Globus pallidus (tissue), 1 donor: ENCODE data around the gene GPR82.
"Not testable (repeated sequence)": the region's sequence is repeated elsewhere in the genome, so short reads cannot be mapped to it uniquely, and the experiment has no call there.

Experiments used
- DNase-seq: peaks from one replicate; pipeline ENCODE4 v3.0.0-alpha.2; 2015; ENCODE audit warnings: low spot score

GPR82 gene

GRCh38 chrX:41718481-41719235 is 5.3 kb upstream of the GPR82 start:
- DNase-seq, result peak; percentile 73

GRCh38 chrX:41719610-41720009 is 4.4 kb upstream of the GPR82 start:
- not testable (repeated sequence) for DNase-seq

- no peak for DNase-seq
These were observed 3.7 kb upstream of the GPR82 start for GRCh38 chrX:41720125-41720779.

- no peak for DNase-seq
These were observed 2.4 kb upstream of the GPR82 start for GRCh38 chrX:41721590-41721989.

GRCh38 chrX:41722214-41722613 is 1.8 kb upstream of the GPR82 start:
- DNase-seq, result no peak

- DNase-seq, result no peak
These were observed 964 bp upstream of the GPR82 start for GRCh38 chrX:41722816-41723618.

GRCh38 chrX:41728125-41728524 is 4.1 kb downstream of the GPR82 start:
- no peak for DNase-seq

GRCh38 chrX:41730081-41730480 is 6.1 kb downstream of the GPR82 start:
- no peak for DNase-seq

- DNase-seq, result no peak
These were observed 8.3 kb downstream of the GPR82 start for GRCh38 chrX:41732260-41732659.

GRCh38 chrX:41733939-41734338 is 10.0 kb downstream of the GPR82 start:
- DNase-seq, result no peak

- DNase-seq, result no peak
These were observed 10.5 kb downstream of the GPR82 start for GRCh38 chrX:41734530-41734929.

- no peak for DNase-seq
These were observed 13.1 kb downstream of the GPR82 start for GRCh38 chrX:41737065-41737464.

- no peak for DNase-seq
These were observed 15.9 kb downstream of the GPR82 start for GRCh38 chrX:41739871-41740270.

GRCh38 chrX:41750716-41751115 is 26.7 kb downstream of the GPR82 start:
- DNase-seq, result no peak

GRCh38 chrX:41758401-41758800 is 34.4 kb downstream of the GPR82 start:
- no peak for DNase-seq

GRCh38 chrX:41759817-41760216 is 35.8 kb downstream of the GPR82 start:
- peak; percentile 15 for DNase-seq

- no peak for DNase-seq
These were observed 37.2 kb downstream of the GPR82 start for GRCh38 chrX:41761169-41761568.

GRCh38 chrX:41761702-41762101 is 37.7 kb downstream of the GPR82 start:
- no peak for DNase-seq

- no peak for DNase-seq
These were observed 55.1 kb downstream of the GPR82 start for GRCh38 chrX:41779030-41779564.
